OCI-LY7 (cell line): Measurements from ENCODE around the gene NEURL4.

Experiments used
- EZH2phosphoT487 ChIP-seq: fragments of 200-600 bp; sonication (generic); IDR thresholded peaks from 2 replicates; pipeline ENCODE4 v1.6.1; 2018; ENCODE audit warnings: low read depth, borderline replicate concordance, mild to moderate bottlenecking, mixed run types, antibody characterized with exemption, low read length, moderate library complexity, mixed read lengths
- TF ChIP-seq, protein P1 (sequence below): fragments of 200-600 bp; sonication (generic); conservative IDR thresholded peaks from 2 replicates; pipeline ENCODE4 v1.5.1; 2014; ENCODE audit warnings: mild to moderate bottlenecking, antibody characterized with exemption, low read length, moderate library complexity, mixed read lengths

DNA sequence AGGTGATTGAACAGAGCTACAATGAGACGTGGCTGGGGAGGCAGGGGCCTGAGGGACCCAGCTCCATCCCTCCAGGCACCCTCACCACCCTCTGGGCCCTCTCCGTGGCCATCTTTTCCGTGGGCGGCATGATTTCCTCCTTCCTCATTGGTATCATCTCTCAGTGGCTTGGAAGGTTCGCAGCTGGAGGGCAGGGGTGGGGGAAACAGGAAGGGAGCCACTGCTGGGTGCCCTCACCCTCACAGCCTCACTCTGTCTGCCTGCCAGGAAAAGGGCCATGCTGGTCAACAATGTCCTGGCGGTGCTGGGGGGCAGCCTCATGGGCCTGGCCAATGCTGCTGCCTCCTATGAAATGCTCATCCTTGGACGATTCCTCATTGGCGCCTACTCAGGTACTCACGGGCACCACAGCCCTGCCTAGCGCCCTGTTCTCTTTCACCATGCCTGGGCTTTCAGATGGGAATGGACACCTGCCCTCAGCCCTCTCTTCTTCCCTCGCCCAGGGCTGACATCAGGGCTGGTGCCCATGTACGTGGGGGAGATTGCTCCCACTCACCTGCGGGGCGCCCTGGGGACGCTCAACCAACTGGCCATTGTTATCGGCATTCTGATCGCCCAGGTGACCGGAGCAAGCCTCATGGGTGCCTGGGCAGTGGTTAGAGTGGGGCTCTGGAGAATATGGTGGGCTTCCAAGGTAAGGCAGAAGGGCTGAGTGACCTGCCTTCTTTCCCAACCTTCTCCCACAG is 45.5 kb downstream of the NEURL4 start:
- TF ChIP-seq, protein P1, sequence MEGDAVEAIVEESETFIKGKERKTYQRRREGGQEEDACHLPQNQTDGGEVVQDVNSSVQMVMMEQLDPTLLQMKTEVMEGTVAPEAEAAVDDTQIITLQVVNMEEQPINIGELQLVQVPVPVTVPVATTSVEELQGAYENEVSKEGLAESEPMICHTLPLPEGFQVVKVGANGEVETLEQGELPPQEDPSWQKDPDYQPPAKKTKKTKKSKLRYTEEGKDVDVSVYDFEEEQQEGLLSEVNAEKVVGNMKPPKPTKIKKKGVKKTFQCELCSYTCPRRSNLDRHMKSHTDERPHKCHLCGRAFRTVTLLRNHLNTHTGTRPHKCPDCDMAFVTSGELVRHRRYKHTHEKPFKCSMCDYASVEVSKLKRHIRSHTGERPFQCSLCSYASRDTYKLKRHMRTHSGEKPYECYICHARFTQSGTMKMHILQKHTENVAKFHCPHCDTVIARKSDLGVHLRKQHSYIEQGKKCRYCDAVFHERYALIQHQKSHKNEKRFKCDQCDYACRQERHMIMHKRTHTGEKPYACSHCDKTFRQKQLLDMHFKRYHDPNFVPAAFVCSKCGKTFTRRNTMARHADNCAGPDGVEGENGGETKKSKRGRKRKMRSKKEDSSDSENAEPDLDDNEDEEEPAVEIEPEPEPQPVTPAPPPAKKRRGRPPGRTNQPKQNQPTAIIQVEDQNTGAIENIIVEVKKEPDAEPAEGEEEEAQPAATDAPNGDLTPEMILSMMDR, result no peak
- no peak for TF ChIP-seq EZH2phosphoT487
